Mesothelial cell of epicardium (in vitro differentiated cells): ENCODE measurements around the gene IRF8. TPM values are rescaled to one million over a fixed set of nuclear protein-coding genes. Genes with fewer than 3 reads are reported as not detected.
"Not testable (repeated sequence)": the region's sequence is repeated elsewhere in the genome, so short reads cannot be mapped to it uniquely, and the experiment has no call there.

ENCODE experiments used
- DNase-seq, 2 experiments: peaks; one replicate each; pipeline ENCODE4 v3.0.0; 2021; ENCODE audit warnings: low spot score in 2 of 2; ENCODE audit not compliant: unreplicated experiment in 2 of 2
- H3K27ac Mint-ChIP-seq: 2 replicates; pipeline ENCODE4 v1.8.0; 2021; ENCODE audit warnings: mixed read lengths
- H3K27me3 Mint-ChIP-seq: 2 replicates; pipeline ENCODE4 v1.8.0; 2021; ENCODE audit warnings: low read depth, mixed read lengths
- H3K36me3 Mint-ChIP-seq: 2 replicates; pipeline ENCODE4 v1.8.0; 2021; ENCODE audit warnings: mixed read lengths
- H3K4me1 Mint-ChIP-seq: 2 replicates; pipeline ENCODE4 v1.8.0; 2021; ENCODE audit warnings: mixed read lengths
- H3K4me3 Mint-ChIP-seq: 2 replicates; pipeline ENCODE4 v1.8.0; 2021; ENCODE audit warnings: mild to moderate bottlenecking, moderate library complexity, mixed read lengths
- H3K9me3 Mint-ChIP-seq: 2 replicates; pipeline ENCODE4 v1.8.0; 2021; ENCODE audit warnings: mixed read lengths
- CTCF ChIP-seq: fragments of 200-600 bp; sonication (generic); IDR thresholded peaks from one replicate; pipeline ENCODE4 v1.5.0; 2021; ENCODE audit warnings: antibody characterized with exemption; ENCODE audit not compliant: unreplicated experiment
- total RNA-seq: library from RNA; stranded (reverse); gene quantifications from 3 replicates; pipeline ENCODE4 v1.2.1, GENCODE V29; 2021

Gene IRF8
- total RNA-seq, 1 donor from 2014 or later, result 5.8 TPM

- DNase-seq, result no peak
- peaks cover 9% of the 10 kb centered on the region for H3K4me1 Mint-ChIP-seq
- no peaks in the 10 kb centered on the region for H3K36me3 Mint-ChIP-seq
- H3K27ac Mint-ChIP-seq, result no peak overlapping the region
- no peak overlapping the region for H3K4me3 Mint-ChIP-seq
- H3K27me3 Mint-ChIP-seq, result peaks cover 11% of the 10 kb centered on the region
- TF ChIP-seq CTCF, result no peak
- peaks cover 12% of the 10 kb centered on the region for H3K9me3 Mint-ChIP-seq
Measured at GRCh38 chr16:85935391-85935973, 36.5 kb downstream of the IRF8 start.

GRCh38 chr16:85935974-85936760, 37.2 kb downstream of the IRF8 start:
- Mint-ChIP-seq H3K36me3 (no peaks in the 10 kb centered on the region), H3K27me3 (peaks cover 12% of the 10 kb centered on the region), H3K9me3 (peaks cover 12% of the 10 kb centered on the region), H3K27ac (no peak overlapping the region), H3K4me3 (no peak overlapping the region), H3K4me1 (peaks cover 9% of the 10 kb centered on the region)
- no peak for DNase-seq
- no peak for TF ChIP-seq CTCF

GRCh38 chr16:85936816-85937215, 37.9 kb downstream of the IRF8 start:
- TF ChIP-seq CTCF, result no peak
- peaks cover 12% of the 10 kb centered on the region for H3K9me3 Mint-ChIP-seq
- no peak overlapping the region for H3K27ac Mint-ChIP-seq
- H3K4me3 Mint-ChIP-seq, result no peak overlapping the region
- H3K36me3 Mint-ChIP-seq, result no peaks in the 10 kb centered on the region
- H3K4me1 Mint-ChIP-seq, result peaks cover 9% of the 10 kb centered on the region
- no peak for DNase-seq
- peaks cover 14% of the 10 kb centered on the region for H3K27me3 Mint-ChIP-seq

GRCh38 chr16:85940214-85940613, 41.3 kb downstream of the IRF8 start:
- TF ChIP-seq CTCF, result no peak
- no peak overlapping the region for H3K27ac Mint-ChIP-seq
- H3K27me3 Mint-ChIP-seq, result peaks cover 21% of the 10 kb centered on the region

GRCh38 chr16:85941863-85942644, 43.1 kb downstream of the IRF8 start:
- Mint-ChIP-seq H3K27ac (no peak overlapping the region), H3K4me3 (no peak overlapping the region), H3K9me3 (peaks cover 12% of the 10 kb centered on the region), H3K4me1 (no peaks in the 10 kb centered on the region), H3K36me3 (no peaks in the 10 kb centered on the region), H3K27me3 (peaks cover 29% of the 10 kb centered on the region)
- DNase-seq, result no peak
- no peak for TF ChIP-seq CTCF

More at GRCh38 chr16:85940214-85940613, 41.3 kb downstream of the IRF8 start:
- Mint-ChIP-seq H3K4me1 (peaks cover 6% of the 10 kb centered on the region), H3K36me3 (no peaks in the 10 kb centered on the region), H3K4me3 (no peak overlapping the region), H3K9me3 (peaks cover 12% of the 10 kb centered on the region)
- DNase-seq, result no peak

GRCh38 chr16:85942659-85943058, 43.7 kb downstream of the IRF8 start:
- H3K4me3 Mint-ChIP-seq, DNase-seq, H3K36me3 Mint-ChIP-seq, H3K27ac Mint-ChIP-seq, H3K4me1 Mint-ChIP-seq: not testable (repeated sequence)
- peaks cover 12% of the 10 kb centered on the region for H3K9me3 Mint-ChIP-seq
- H3K27me3 Mint-ChIP-seq, result peaks cover 29% of the 10 kb centered on the region
